B cell (primary cell): Measurements from ENCODE around the gene RAB7B. TPM values are rescaled to one million over a fixed set of nuclear protein-coding genes. Genes with fewer than 3 reads are reported as not detected.

Source experiments
- ATAC-seq: fragments of 200-7000 bp; cut with Tn5 transposase; one replicate; pipeline ENCODE4 v1.10.0; 2021; ENCODE audit warnings: low read depth, mild to moderate bottlenecking, moderate number of reproducible peaks, moderate library complexity
- CTCF ChIA-PET: fragments of 350-600 bp; sonication (Branson Sonifier 250); formaldehyde crosslinking; loops from one replicate; lab custom pipeline; 2021; ENCODE audit warnings: antibody characterized with exemption, inconsistent platforms; lab: Charles Lee
- POLR2A ChIA-PET: fragments of 350-600 bp; sonication (Branson Sonifier 250); formaldehyde crosslinking; loops from one replicate; lab custom pipeline; 2021; ENCODE audit warnings: antibody characterized with exemption; lab: Charles Lee
- DNase-seq: peaks from one replicate; pipeline ENCODE4 v3.0.0; 2013
- H2AFZ ChIP-seq: 2 replicates; pipeline ENCODE4 v1.6.1; 2012; ENCODE audit warnings: mild to moderate bottlenecking, low read depth, low read length; ENCODE audit not compliant: insufficient read depth, poor library complexity, severe bottlenecking
- H3K27ac ChIP-seq, 2 donors: 1 replicate in 1 of 2; 2 replicates in 1 of 2; pipeline ENCODE4 v1.5.1; 2012 to 2013; ENCODE audit warnings: low read length in 2 of 2, mild to moderate bottlenecking in 2 of 2, moderate library complexity in 1 of 2
- H3K27me3 ChIP-seq, 4 experiments: fragments of 200-600 bp in 1 of 4; sonication (generic) in 1 of 4; replicated peaks in 1 of 4; 1 replicate in 2 of 4; 2 replicates in 2 of 4; pipeline versions ENCODE4 v1.6.1 to v1.7.0; 2013 to 2016; ENCODE audit warnings: low read length in 3 of 4, mild to moderate bottlenecking in 2 of 4, mixed read lengths in 1 of 4, moderate library complexity in 1 of 4; ENCODE audit not compliant: insufficient read depth in 4 of 4, control insufficient read depth in 3 of 4; ENCODE audit errors: control extremely low read depth in 1 of 4
- H3K36me3 ChIP-seq, 2 experiments: replicated peaks in 1 of 2; 1 replicate in 1 of 2; 2 replicates in 1 of 2; pipeline versions ENCODE4 v1.6.1 to v1.7.1; 2013; ENCODE audit warnings: low read length in 1 of 2; ENCODE audit not compliant: insufficient read depth in 2 of 2, control insufficient read depth in 1 of 2; ENCODE audit errors: control extremely low read depth in 1 of 2, extremely low read depth in 1 of 2
- H3K4me1 ChIP-seq, 2 donors: fragments of 200-600 bp in 1 of 2; sonication (generic) in 1 of 2; 1 replicate in 1 of 2; 2 replicates in 1 of 2; pipeline versions ENCODE4 v1.5.1 to v1.6.1; 2013 to 2017; ENCODE audit warnings: low read length in 2 of 2; ENCODE audit not compliant: control insufficient read depth in 2 of 2, insufficient read depth in 2 of 2
- H3K4me2 ChIP-seq: replicated peaks from 2 replicates; pipeline ENCODE3; 2012; ENCODE audit warnings: mild to moderate bottlenecking, low read depth, low read length; ENCODE audit not compliant: poor library complexity, severe bottlenecking
- H3K4me3 ChIP-seq, 5 experiments: fragments of 200-600 bp in 1 of 5; sonication (generic) in 1 of 5; 1 replicate in 3 of 5; 2 replicates in 2 of 5; pipeline versions ENCODE4 v1.5.1 to v1.7.0; 2011 to 2016; ENCODE audit warnings: low read length in 4 of 5, mild to moderate bottlenecking in 4 of 5, low read depth in 2 of 5, control low read depth in 1 of 5, moderate library complexity in 1 of 5; ENCODE audit not compliant: insufficient read depth in 1 of 5; ENCODE audit errors: control extremely low read depth in 1 of 5, extremely low read depth in 1 of 5
- H3K79me2 ChIP-seq: fragments of 200-600 bp; sonication (generic); one replicate; pipeline ENCODE4 v1.6.0; 2016; ENCODE audit warnings: low read length; ENCODE audit not compliant: control insufficient read depth, insufficient read depth
- H3K9ac ChIP-seq: fragments of 200-600 bp; sonication (generic); 2 replicates; pipeline ENCODE4 v1.6.1; 2017; ENCODE audit warnings: mild to moderate bottlenecking, low read length, moderate library complexity
- H3K9me3 ChIP-seq, 3 donors: one replicate each; pipeline versions ENCODE4 v1.6.1 to v1.7.1; 2013; ENCODE audit warnings: low read length in 2 of 3; ENCODE audit not compliant: control insufficient read depth in 2 of 3, insufficient read depth in 1 of 3; ENCODE audit errors: control extremely low read depth in 1 of 3
- H4K20me1 ChIP-seq: 2 replicates; pipeline ENCODE4 v1.6.0; 2012; ENCODE audit warnings: mild to moderate bottlenecking, low read length; ENCODE audit not compliant: insufficient read depth, control insufficient read depth, poor library complexity, severe bottlenecking
- H3K27ac Mint-ChIP-seq: one replicate; pipeline ENCODE4 v1.8.0; 2021; ENCODE audit warnings: mixed read lengths
- H3K27me3 Mint-ChIP-seq: one replicate; pipeline ENCODE4 v1.8.0; 2021; ENCODE audit warnings: mixed read lengths
- H3K4me1 Mint-ChIP-seq: one replicate; pipeline ENCODE4 v1.8.0; 2021; ENCODE audit warnings: mixed read lengths
- H3K4me3 Mint-ChIP-seq: one replicate; pipeline ENCODE4 v1.8.0; 2021; ENCODE audit warnings: mixed read lengths
- H3K9me3 Mint-ChIP-seq: one replicate; pipeline ENCODE4 v1.8.0; 2022; ENCODE audit warnings: mixed read lengths; ENCODE audit not compliant: insufficient read depth
- CTCF ChIP-seq: fragments of 200-600 bp; IDR thresholded peaks from one replicate; pipeline ENCODE4 v1.8.0; 2022; ENCODE audit warnings: antibody characterized with exemption, mild to moderate bottlenecking
- EZH2 ChIP-seq: IDR thresholded peaks from 2 replicates; pipeline ENCODE4 v1.6.1; 2012; ENCODE audit warnings: borderline replicate concordance, low read depth, mild to moderate bottlenecking, moderate library complexity, low read length; ENCODE audit not compliant: insufficient read depth, poor library complexity, severe bottlenecking
- WGBS: methylation state at CpG from one replicate; pipeline ENCODE4 v1.1.5; 2013; ENCODE audit warnings: missing lambda C conversion rate; ENCODE audit not compliant: insufficient coverage; 5-methylcytosine and 5-hydroxymethylcytosine counted together
- intact Hi-C: fragments of 100-400 bp; cut with micrococcal nuclease; formaldehyde crosslinking; loops from one replicate; pipeline ENCODE4 v1.10.0; 2022
- polyA plus RNA-seq: library from polyadenylated mRNA; depleted of rRNA; stranded (reverse); fragments of >200 nt; gene quantifications from 2 replicates; pipeline ENCODE4 v1.2.3, GENCODE V29; 2012
- total RNA-seq, 2 donors: library from RNA; stranded (reverse); fragments of 120-200 nt in 1 of 2; gene quantifications; 1 replicate in 1 of 2; 2 replicates in 1 of 2; pipeline versions ENCODE4 v1.2.3 to v1.2.4, GENCODE V29; 2013 to 2022

The RAB7B gene
- total and polyA plus RNA-seq, 2 donors (not counting 1 experiment from before 2014, with no cell fraction given): not detected

DNA sequence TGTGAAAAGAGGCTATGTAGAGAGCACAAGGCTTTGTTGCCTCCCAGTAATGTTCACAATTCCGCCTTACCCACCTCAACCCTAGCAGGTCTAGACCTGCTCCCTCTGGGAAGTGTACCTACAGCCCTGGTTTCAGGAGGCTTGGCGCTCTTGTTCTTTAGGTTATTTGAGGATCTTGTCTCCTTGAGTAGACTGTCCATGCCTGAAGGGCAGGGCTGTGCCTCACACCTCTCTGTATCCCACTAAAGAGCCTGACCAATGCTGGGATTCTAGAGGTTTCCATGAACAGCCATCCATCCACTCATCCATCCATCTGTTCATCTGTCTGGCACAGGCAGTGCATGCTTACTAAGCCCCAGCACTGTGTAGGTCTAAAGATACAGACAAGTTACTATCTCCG, 1.0 kb downstream of the RAB7B start:
- Mint-ChIP-seq H3K27ac (no peak overlapping the region), H3K4me1 (no peaks in the 10 kb centered on the region), H3K9me3 (peaks cover under 1% of the 10 kb centered on the region), H3K4me3 (no peak overlapping the region), H3K27me3 (no peaks in the 10 kb centered on the region)
- TF ChIP-seq CTCF (no peak), EZH2 (no peak)
- Histone ChIP-seq H3K4me3 (no peak overlapping the region), H3K27ac (no peak overlapping the region), H3K4me2 (no peak overlapping the region), H4K20me1 (no peaks in the 10 kb centered on the region), H3K4me1 (no peaks in the 10 kb centered on the region), H2AFZ (no peak overlapping the region), H3K36me3 (no peaks in the 10 kb centered on the region), H3K9ac (no peak overlapping the region), H3K27me3 (no peaks in the 10 kb centered on the region), H3K9me3 (peaks cover 0 to 3% (median 0%) of the 10 kb centered on the region in 3 donors), H3K79me2 (no peaks in the 10 kb centered on the region)
- intact Hi-C loops: no loop called here
- CTCF ChIA-PET: interaction anchor here (1.1 to 4.9 kb wide), 3 partner anchors 18 to 114 kb away, joined by 3 to 17 read pairs (median 3); no protein-coding TSS in a partner anchor
- POLR2A ChIA-PET: no interaction called here
- DNase-seq (no peak), ATAC-seq (no peak)
- no CpG with 5 or more reads among the region's 3 CpGs for WGBS

GRCh38 chr1:206001476-206001888, 1.7 kb downstream of the RAB7B start:
- Histone ChIP-seq H3K9me3 (peaks cover 0 to 5% (median 4%) of the 10 kb centered on the region in 3 donors), H3K4me3 (no peak overlapping the region), H3K4me1 (no peaks in the 10 kb centered on the region), H3K4me2 (no peak overlapping the region), H2AFZ (no peak overlapping the region), H3K27me3 (no peaks in the 10 kb centered on the region), H3K79me2 (no peaks in the 10 kb centered on the region), H4K20me1 (no peaks in the 10 kb centered on the region), H3K36me3 (no peaks in the 10 kb centered on the region), H3K9ac (no peak overlapping the region), H3K27ac (no peak overlapping the region)
- Mint-ChIP-seq H3K4me1 (peaks cover 3% of the 10 kb centered on the region), H3K4me3 (no peak overlapping the region), H3K27ac (no peak overlapping the region), H3K9me3 (peaks cover 7% of the 10 kb centered on the region), H3K27me3 (no peaks in the 10 kb centered on the region)
- DNase-seq (no peak), ATAC-seq (no peak)
- ChIA-PET CTCF (interaction anchor here (1.1 to 4.9 kb wide), 3 partner anchors 24 to 114 kb away, joined by 3 to 17 read pairs (median 15); no protein-coding TSS in a partner anchor), POLR2A (no interaction called here)
- TF ChIP-seq CTCF (no peak), EZH2 (no peak)
- intact Hi-C loops: no loop called here
- 59% methylated on average over 2 of the region's 3 CpGs for WGBS
